Breast epithelium (tissue), 4 donors: ENCODE data around the gene DKK3. TPM values are rescaled to one million over a fixed set of nuclear protein-coding genes. Genes with fewer than 3 reads are reported as not detected.

ENCODE experiments used
- DNase-seq, 2 donors: peaks; one replicate each; pipeline ENCODE4 v3.0.0-alpha.2; 2019; ENCODE audit warnings: low spot score in 2 of 2
- H3K27ac ChIP-seq, 2 donors: fragments of 200-600 bp; sonication (generic) in 1 of 2; one replicate each; pipeline ENCODE4 v1.5.1; 2016 to 2019; ENCODE audit warnings: mild to moderate bottlenecking in 1 of 2
- H3K27me3 ChIP-seq, 2 donors: fragments of 200-600 bp; sonication (generic) in 1 of 2; one replicate each; pipeline versions ENCODE4 v1.5.1 to v1.6.0; 2017 to 2019; ENCODE audit warnings: control low read depth in 1 of 2, mild to moderate bottlenecking in 1 of 2
- H3K36me3 ChIP-seq: fragments of 200-600 bp; one replicate; pipeline ENCODE4 v1.5.1; 2019
- H3K4me1 ChIP-seq, 2 donors: fragments of 200-600 bp; sonication (generic); one replicate each; pipeline ENCODE4 v1.5.1; 2016 to 2019; ENCODE audit warnings: control low read depth in 1 of 2
- H3K4me3 ChIP-seq, 3 donors: fragments of 200-600 bp; sonication (generic); 1 replicate in 2 of 3; 2 replicates in 1 of 3; pipeline ENCODE4 v1.5.1; 2016 to 2019; ENCODE audit warnings: mild to moderate bottlenecking in 3 of 3, moderate library complexity in 2 of 3
- H3K9me3 ChIP-seq, 2 donors: fragments of 200-600 bp; sonication (generic) in 1 of 2; one replicate each; pipeline ENCODE4 v1.5.1; 2016 to 2019; ENCODE audit warnings: control low read depth in 1 of 2
- CTCF ChIP-seq, 3 donors: fragments of 450-650 bp; IDR thresholded peaks; one replicate each; pipeline ENCODE4 v1.5.1; 2016 to 2017; ENCODE audit warnings: antibody characterized with exemption in 3 of 3, mild to moderate bottlenecking in 3 of 3, moderate library complexity in 3 of 3
- POLR2A ChIP-seq: fragments of 450-650 bp; IDR thresholded peaks from one replicate; pipeline ENCODE4 v1.6.1; 2016; ENCODE audit warnings: antibody characterized with exemption, mild to moderate bottlenecking, moderate library complexity
- POLR2AphosphoS5 ChIP-seq, 3 donors: sonication (generic); formaldehyde crosslinking; IDR thresholded peaks; one replicate each; pipeline ENCODE4 v1.6.1; 2017; ENCODE audit warnings: antibody characterized with exemption in 3 of 3
- intact Hi-C: fragments of 100-400 bp; cut with DNase I; formaldehyde crosslinking; loops from one replicate; pipeline ENCODE4 v1.15.1; 2023; ENCODE audit warnings: low total_unique reads
- total RNA-seq, 3 donors: library from RNA; depleted of rRNA; stranded (reverse); fragments of >200 nt; gene quantifications; one replicate each; pipeline ENCODE4 v1.1.0, GENCODE V29; 2016

DKK3 gene
- total RNA-seq, 3 donors from 2014 or later, result 18.2 to 88.5 (median 87.1) TPM

DNA sequence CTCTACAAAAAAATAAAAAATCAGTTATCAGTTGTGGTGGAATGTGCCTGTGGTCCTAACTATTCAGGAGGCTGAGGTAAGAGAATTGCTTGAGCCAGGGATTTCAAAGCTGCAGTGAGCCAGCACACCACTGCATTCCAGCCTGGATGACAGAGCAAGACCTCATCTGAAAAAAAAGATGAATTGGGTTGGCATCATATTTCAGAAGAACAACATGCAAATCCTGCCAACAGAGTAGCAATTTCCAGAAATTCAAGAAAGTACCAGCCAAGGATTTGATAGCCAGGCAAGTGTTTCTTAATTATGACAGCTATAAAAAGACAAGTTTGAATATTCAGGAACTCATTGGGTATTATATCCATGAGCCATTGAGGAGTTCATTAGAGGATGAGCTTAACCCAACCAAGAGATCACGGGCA, 91.4 kb downstream of the DKK3 start:
- peak overlapping the region; percentile 3 to 46 for H3K27ac ChIP-seq
- H3K27me3 ChIP-seq, result no peaks in the 10 kb centered on the region
- no peaks in the 10 kb centered on the region for H3K9me3 ChIP-seq
- peaks cover 0 to 8% of the 10 kb centered on the region in 2 donors for H3K4me1 ChIP-seq
- no peak overlapping the region for H3K4me3 ChIP-seq
- intact Hi-C loops, result no loop called here
- H3K36me3 ChIP-seq, result peaks cover 4% of the 10 kb centered on the region
- peak in 1 of 2 donors; percentile 31 for DNase-seq
- TF ChIP-seq POLR2A (no peak), POLR2AphosphoS5 (IDR thresholded peaks at IDR 0.05) (no peak), CTCF (IDR thresholded peaks at IDR 0.05) (no peak)

DNA sequence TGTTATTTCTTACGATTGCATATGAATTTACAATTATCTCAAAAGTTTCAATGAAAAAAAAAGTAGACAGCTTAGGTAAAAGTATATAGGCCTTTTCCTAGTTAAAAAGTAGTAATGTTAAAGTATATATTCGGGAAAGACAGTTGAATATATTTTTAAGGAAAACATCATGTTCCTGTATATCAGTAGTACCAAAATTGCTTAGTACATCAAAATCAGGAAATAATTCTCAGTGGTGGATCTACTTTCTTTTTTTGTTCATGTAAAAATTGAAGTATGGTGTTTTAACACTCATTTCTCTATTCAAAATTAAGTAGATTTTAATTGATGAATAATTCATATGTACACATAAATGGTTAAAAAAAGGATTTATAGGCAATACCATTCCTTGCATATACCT, 92.8 kb downstream of the DKK3 start:
- H3K9me3 ChIP-seq, result no peaks in the 10 kb centered on the region
- intact Hi-C loops, result no loop called here
- no peak overlapping the region for H3K27ac ChIP-seq
- no peak overlapping the region for H3K4me3 ChIP-seq
- no peaks in the 10 kb centered on the region for H3K36me3 ChIP-seq
- no peaks in the 10 kb centered on the region for H3K27me3 ChIP-seq
- peaks cover 0 to 8% of the 10 kb centered on the region in 2 donors for H3K4me1 ChIP-seq
- no peak for DNase-seq
- no peak for TF ChIP-seq POLR2A
- no peak for TF ChIP-seq POLR2AphosphoS5 (IDR thresholded peaks at IDR 0.05)
- TF ChIP-seq CTCF (IDR thresholded peaks at IDR 0.05), result no peak

GRCh38 chr11:11913395-11913794, 95.0 kb downstream of the DKK3 start:
- intact Hi-C loops, result loop anchor here (1.0 kb wide), 1 partner anchor 10 kb away; no protein-coding TSS in a partner anchor

More at GRCh38 chr11:11913395-11913794, 95.0 kb downstream of the DKK3 start:
- H3K4me1 ChIP-seq, result peaks cover 0 to 8% of the 10 kb centered on the region in 2 donors
- no peaks in the 10 kb centered on the region for H3K9me3 ChIP-seq
- H3K36me3 ChIP-seq, result no peaks in the 10 kb centered on the region
- no peaks in the 10 kb centered on the region for H3K27me3 ChIP-seq
- no peak for DNase-seq
- H3K4me3 ChIP-seq, result no peak overlapping the region
- H3K27ac ChIP-seq, result no peak overlapping the region
- TF ChIP-seq POLR2AphosphoS5 (IDR thresholded peaks at IDR 0.05), result no peak
- TF ChIP-seq CTCF (IDR thresholded peaks at IDR 0.05), result no peak
- TF ChIP-seq POLR2A, result no peak

Other genes with a start within 250 kb of the DKK3 start
- 100 to 1,000 TPM in 1 of 3 donors, 10 to 100 TPM in 2; 82.9 to 118 (median 100.0) TPM for gene USP47, start 166.7 kb downstream of the DKK3 start, total RNA-seq
- gene MICAL2, start 102.0 kb upstream of the DKK3 start, total RNA-seq, result 10 to 100 TPM; 30.9 to 52.4 (median 38.6) TPM